ENCODE measurements around the gene TRIM63.
"Not testable (repeated sequence)": the region's sequence is repeated elsewhere in the genome, so short reads cannot be mapped to it uniquely, and the experiment has no call there.

Gene TRIM63

GRCh38 chr1:26098602-26099001, 31.2 kb upstream of the TRIM63 start:
- no peak for DNase-seq (ENCODE audit: low read depth in 1 of 2, low spot score in 1 of 2)
- no peak for TF ChIP-seq JUND (IDR thresholded peaks at IDR 0.05; ENCODE audit: low read depth)
- in situ Hi-C loops (cut with HindIII; ENCODE audit: low pct_unique_long_range_greater_than_20kb, low sequenced_read_pairs): no loop called here

GRCh38 chr1:26097696-26098095, 30.3 kb upstream of the TRIM63 start:
- no peak for DNase-seq (ENCODE audit: low read depth in 1 of 2, low spot score in 1 of 2)
- in situ Hi-C loops (cut with HindIII; ENCODE audit: low pct_unique_long_range_greater_than_20kb, low sequenced_read_pairs): no loop called here
- TF ChIP-seq JUND (IDR thresholded peaks at IDR 0.05; ENCODE audit: low read depth): no peak

GRCh38 chr1:26096471-26096870, 29.0 kb upstream of the TRIM63 start:
- in situ Hi-C loops (cut with HindIII; ENCODE audit: low pct_unique_long_range_greater_than_20kb, low sequenced_read_pairs): no loop called here
- TF ChIP-seq JUND (IDR thresholded peaks at IDR 0.05; ENCODE audit: low read depth): no peak
- DNase-seq (ENCODE audit: low read depth in 1 of 2, low spot score in 1 of 2): no peak

- no peak for TF ChIP-seq JUND (IDR thresholded peaks at IDR 0.05; ENCODE audit: low read depth)
- in situ Hi-C loops (cut with HindIII; ENCODE audit: low pct_unique_long_range_greater_than_20kb, low sequenced_read_pairs): no loop called here
- DNase-seq (ENCODE audit: low read depth in 1 of 2, low spot score in 1 of 2): peak in 1 of 2 experiments; percentile 39
These were observed 27.4 kb upstream of the TRIM63 start for GRCh38 chr1:26094677-26095383.

- no peak for TF ChIP-seq JUND (IDR thresholded peaks at IDR 0.05; ENCODE audit: low read depth)
- in situ Hi-C loops (cut with HindIII; ENCODE audit: low pct_unique_long_range_greater_than_20kb, low sequenced_read_pairs): no loop called here
- no peak for DNase-seq (ENCODE audit: low read depth in 1 of 2, low spot score in 1 of 2)
These were observed 26.7 kb upstream of the TRIM63 start for GRCh38 chr1:26094076-26094669.

- in situ Hi-C loops (cut with HindIII; ENCODE audit: low pct_unique_long_range_greater_than_20kb, low sequenced_read_pairs): not testable (repeated sequence)
- DNase-seq (ENCODE audit: low read depth in 1 of 2, low spot score in 1 of 2): peak in 1 of 2 experiments; percentile 58
These were observed 26.1 kb upstream of the TRIM63 start for GRCh38 chr1:26093569-26093968.

- DNase-seq (ENCODE audit: low read depth in 1 of 2, low spot score in 1 of 2): no peak
- no peak for TF ChIP-seq JUND (IDR thresholded peaks at IDR 0.05; ENCODE audit: low read depth)
- in situ Hi-C loops (cut with HindIII; ENCODE audit: low pct_unique_long_range_greater_than_20kb, low sequenced_read_pairs): no loop called here
These were observed 25.0 kb upstream of the TRIM63 start for GRCh38 chr1:26092422-26092821.

GRCh38 chr1:26090893-26091292, 23.5 kb upstream of the TRIM63 start:
- TF ChIP-seq JUND (IDR thresholded peaks at IDR 0.05; ENCODE audit: low read depth): no peak
- in situ Hi-C loops (cut with HindIII; ENCODE audit: low pct_unique_long_range_greater_than_20kb, low sequenced_read_pairs): no loop called here

GRCh38 chr1:26089125-26089524, 21.7 kb upstream of the TRIM63 start:
- in situ Hi-C loops (cut with HindIII; ENCODE audit: low pct_unique_long_range_greater_than_20kb, low sequenced_read_pairs): no loop called here
- TF ChIP-seq JUND (IDR thresholded peaks at IDR 0.05; ENCODE audit: low read depth): no peak
- no peak for DNase-seq (ENCODE audit: low read depth in 1 of 2, low spot score in 1 of 2)

More at GRCh38 chr1:26090893-26091292, 23.5 kb upstream of the TRIM63 start:
- no peak for DNase-seq (ENCODE audit: low read depth in 1 of 2, low spot score in 1 of 2)

- in situ Hi-C loops (cut with HindIII; ENCODE audit: low pct_unique_long_range_greater_than_20kb, low sequenced_read_pairs): no loop called here
- no peak for DNase-seq (ENCODE audit: low read depth in 1 of 2, low spot score in 1 of 2)
- TF ChIP-seq JUND (IDR thresholded peaks at IDR 0.05; ENCODE audit: low read depth): no peak
These were observed 17.4 kb upstream of the TRIM63 start for GRCh38 chr1:26084844-26085243.

- DNase-seq (ENCODE audit: low read depth in 1 of 2, low spot score in 1 of 2): peak in 1 of 2 experiments; percentile 56
- in situ Hi-C loops (cut with HindIII; ENCODE audit: low pct_unique_long_range_greater_than_20kb, low sequenced_read_pairs): no loop called here
- no peak for TF ChIP-seq JUND (IDR thresholded peaks at IDR 0.05; ENCODE audit: low read depth)
These were observed 16.7 kb upstream of the TRIM63 start for GRCh38 chr1:26084091-26084561.

- no peak for TF ChIP-seq JUND (IDR thresholded peaks at IDR 0.05; ENCODE audit: low read depth)
- DNase-seq (ENCODE audit: low read depth in 1 of 2, low spot score in 1 of 2): no peak
- in situ Hi-C loops (cut with HindIII; ENCODE audit: low pct_unique_long_range_greater_than_20kb, low sequenced_read_pairs): no loop called here
These were observed 15.8 kb upstream of the TRIM63 start for GRCh38 chr1:26083208-26083607.

GRCh38 chr1:26082020-26082350, 14.6 kb upstream of the TRIM63 start:
- no peak for DNase-seq (ENCODE audit: low read depth in 1 of 2, low spot score in 1 of 2)
- in situ Hi-C loops (cut with HindIII; ENCODE audit: low pct_unique_long_range_greater_than_20kb, low sequenced_read_pairs): no loop called here
- TF ChIP-seq JUND (IDR thresholded peaks at IDR 0.05; ENCODE audit: low read depth): no peak

All from T47D (cell line).